Cardiac muscle cell (in vitro differentiated cells and primary cell): ENCODE data around the gene C6orf118. TPM values are rescaled to one million over a fixed set of nuclear protein-coding genes. Genes with fewer than 3 reads are reported as not detected.

Source experiments
- DNase-seq, 2 donors: peaks; one replicate each; pipeline versions ENCODE4 v3.0.0 to v3.0.0-alpha.2; 2010 to 2017; ENCODE audit warnings: low read depth in 1 of 2, low spot score in 1 of 2
- H3K27ac ChIP-seq: fragments of 200-600 bp; sonication (generic); 2 replicates; pipeline ENCODE4 v1.5.1; 2016
- H3K27me3 ChIP-seq: fragments of 200-600 bp; sonication (generic); 2 replicates; pipeline ENCODE4 v1.6.0; 2016; ENCODE audit warnings: control low read depth
- H3K36me3 ChIP-seq: fragments of 200-600 bp; sonication (generic); 2 replicates; pipeline ENCODE4 v1.5.1; 2016; ENCODE audit warnings: control low read depth
- H3K4me1 ChIP-seq: fragments of 200-600 bp; sonication (generic); 2 replicates; pipeline ENCODE4 v1.8.1; 2017; ENCODE audit warnings: low read depth, mild to moderate bottlenecking, mixed run types
- H3K4me3 ChIP-seq: fragments of 200-600 bp; sonication (generic); 2 replicates; pipeline ENCODE4 v1.5.1; 2016; ENCODE audit warnings: mild to moderate bottlenecking
- H3K9me3 ChIP-seq: fragments of 200-600 bp; sonication (generic); 2 replicates; pipeline ENCODE4 v1.5.1; 2017; ENCODE audit warnings: low read depth, mild to moderate bottlenecking, control low read depth
- CTCF ChIP-seq: IDR thresholded peaks from 2 replicates; pipeline ENCODE4 v1.5.1; 2012; ENCODE audit warnings: low read depth, mild to moderate bottlenecking, low read length
- polyA plus RNA-seq: library from polyadenylated mRNA; unstranded; fragments of >200 nt; fragmentation: Nextera tagmentation; extraction: Ambion mirVana; gene quantifications from 2 replicates; pipeline ENCODE4 v1.2.1, GENCODE V29; 2016
- total RNA-seq: library from RNA; depleted of rRNA; stranded (reverse); fragments of >200 nt; gene quantifications from 2 replicates; pipeline ENCODE4 v1.2.3, GENCODE V29; 2016

Gene C6orf118
- total and polyA plus RNA-seq, 2 experiments from 2014 or later, result 0.42 TPM; not detected in 1

DNA sequence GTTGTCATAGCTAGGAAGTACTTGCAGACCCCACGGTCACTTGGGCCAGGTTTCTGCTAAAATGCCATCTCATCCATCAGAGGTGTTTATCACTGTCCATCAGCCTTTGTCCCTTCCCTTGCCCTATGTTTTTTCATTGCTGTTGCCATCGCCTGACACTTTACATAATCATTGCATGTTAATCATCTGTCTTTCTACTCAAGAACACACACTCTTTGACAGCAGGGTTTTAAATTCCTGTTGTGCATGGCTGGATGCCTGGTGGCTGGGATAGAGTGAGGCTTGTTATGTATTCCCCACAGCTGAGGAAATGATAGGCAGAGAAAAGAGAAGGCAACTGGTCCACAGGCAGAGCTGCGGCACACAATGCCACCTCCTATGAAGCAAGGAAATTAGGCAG lies 11.7 kb upstream of the C6orf118 start:
- no peaks in the 10 kb centered on the region for H3K9me3 ChIP-seq
- H3K36me3 ChIP-seq, result no peaks in the 10 kb centered on the region
- DNase-seq, result no peak
- no peak for TF ChIP-seq CTCF
- H3K4me1 ChIP-seq, result no peaks in the 10 kb centered on the region
- no peaks in the 10 kb centered on the region for H3K27me3 ChIP-seq
- no peak overlapping the region for H3K4me3 ChIP-seq
- H3K27ac ChIP-seq, result no peak overlapping the region

GRCh38 chr6:165317723-165318122 lies 8.3 kb upstream of the C6orf118 start:
- Histone ChIP-seq H3K4me3 (no peak overlapping the region), H3K36me3 (no peaks in the 10 kb centered on the region), H3K4me1 (no peaks in the 10 kb centered on the region), H3K9me3 (no peaks in the 10 kb centered on the region), H3K27ac (no peak overlapping the region), H3K27me3 (no peaks in the 10 kb centered on the region)
- DNase-seq, result no peak
- no peak for TF ChIP-seq CTCF

DNA sequence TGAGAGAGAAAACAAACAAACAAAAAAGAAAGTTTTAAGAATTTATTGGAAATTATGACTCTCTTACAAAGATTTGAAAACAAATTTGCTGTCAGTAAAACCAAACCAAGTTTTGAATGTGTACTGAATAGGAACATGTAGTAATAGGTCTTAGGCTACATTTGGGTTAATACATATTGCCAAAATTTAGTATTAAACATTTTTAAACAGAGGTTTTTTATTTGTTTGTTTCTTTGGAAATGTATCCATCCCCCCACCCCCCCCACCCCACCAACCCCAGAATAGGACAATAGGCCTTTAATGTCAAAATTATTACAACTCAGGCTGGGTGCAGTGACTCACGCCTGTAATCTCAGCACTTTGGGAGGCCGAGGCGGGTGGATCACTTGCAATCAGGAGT lies 2.5 kb downstream of the C6orf118 start:
- no peak for DNase-seq
- Histone ChIP-seq H3K9me3 (no peaks in the 10 kb centered on the region), H3K4me1 (no peaks in the 10 kb centered on the region), H3K36me3 (no peaks in the 10 kb centered on the region), H3K4me3 (no peak overlapping the region), H3K27me3 (no peaks in the 10 kb centered on the region), H3K27ac (no peak overlapping the region)
- TF ChIP-seq CTCF, result no peak

DNA sequence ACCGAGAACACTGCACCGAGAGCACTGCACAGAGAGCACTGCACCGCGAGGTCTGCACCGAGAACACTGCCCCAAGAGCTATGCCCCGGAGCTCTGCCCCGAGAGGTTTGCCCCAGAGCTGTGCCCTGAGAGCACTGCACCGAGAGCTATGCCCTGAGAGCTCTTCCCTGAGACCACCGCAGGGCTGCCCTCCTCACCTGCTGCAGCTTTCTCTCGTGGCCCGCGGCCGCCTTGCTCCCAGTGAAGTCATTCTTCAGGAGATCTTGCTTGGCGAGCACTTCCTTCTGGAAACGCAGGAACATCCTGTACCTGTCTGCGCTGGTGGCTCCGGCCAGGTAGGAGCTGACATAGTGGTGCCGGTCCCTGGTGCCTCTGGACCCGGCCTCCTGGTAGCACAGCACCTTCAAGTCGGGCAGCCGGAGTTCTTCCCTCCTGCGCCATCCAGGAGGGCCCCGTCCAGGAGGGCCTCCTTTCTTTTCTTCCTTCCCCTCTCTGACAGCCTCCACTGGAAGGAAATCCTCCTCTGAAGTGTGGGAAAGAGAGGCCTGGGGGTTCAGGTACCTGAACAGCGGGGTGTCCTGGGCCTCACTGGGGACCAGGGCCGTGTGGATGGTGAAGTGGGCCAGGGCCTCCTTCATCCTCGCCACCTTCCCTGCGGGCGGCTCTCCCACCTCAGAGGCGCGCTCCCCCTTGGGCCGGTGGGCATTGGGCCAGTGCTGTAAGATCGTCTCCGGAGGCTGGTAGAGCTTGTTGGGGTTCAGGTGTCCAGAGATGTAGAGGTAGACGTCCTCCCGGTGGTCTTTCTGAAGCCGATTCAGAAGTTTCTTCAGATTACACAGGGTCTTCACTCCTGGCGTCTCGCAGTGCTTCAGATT lies 7.8 kb downstream of the C6orf118 start:
- no peaks in the 10 kb centered on the region for H3K27me3 ChIP-seq
- no peak for TF ChIP-seq CTCF
- H3K9me3 ChIP-seq, result no peaks in the 10 kb centered on the region
- H3K36me3 ChIP-seq, result no peaks in the 10 kb centered on the region
- no peak overlapping the region for H3K27ac ChIP-seq
- no peaks in the 10 kb centered on the region for H3K4me1 ChIP-seq
- DNase-seq, result no peak
- H3K4me3 ChIP-seq, result no peak overlapping the region

DNA sequence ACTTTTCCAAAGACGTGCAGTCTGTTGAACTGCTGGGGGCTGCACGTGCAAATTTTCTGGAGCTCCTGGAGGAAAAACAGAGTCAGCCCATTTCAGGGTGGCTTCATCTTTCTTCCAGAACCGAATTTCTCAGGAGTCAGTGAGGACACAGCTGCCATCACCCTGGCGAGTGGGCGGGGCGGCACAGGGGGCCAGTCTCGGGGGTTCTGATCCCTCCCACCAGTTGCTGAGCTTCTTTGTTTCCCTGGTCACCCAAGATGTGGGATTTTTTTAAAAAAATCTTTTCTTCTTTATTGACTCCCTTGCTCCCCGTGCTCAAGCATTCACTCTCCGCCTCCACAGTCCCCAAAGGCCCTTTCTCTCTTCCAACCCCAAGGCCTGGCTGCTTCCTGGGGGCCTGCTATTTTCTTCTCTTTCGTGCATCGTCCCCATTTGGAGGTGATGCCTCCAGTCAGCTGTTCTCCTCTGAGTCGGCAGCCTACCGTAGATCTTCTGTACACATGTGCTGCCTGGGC lies 8.9 kb downstream of the C6orf118 start:
- TF ChIP-seq CTCF, result no peak
- no peak for DNase-seq
- Histone ChIP-seq H3K27ac (no peak overlapping the region), H3K4me3 (no peak overlapping the region), H3K36me3 (no peaks in the 10 kb centered on the region), H3K27me3 (no peaks in the 10 kb centered on the region), H3K9me3 (no peaks in the 10 kb centered on the region), H3K4me1 (no peaks in the 10 kb centered on the region)
